GM12878 (cell line): ENCODE results near the gene SEC14L1. TPM values are rescaled to one million over a fixed set of nuclear protein-coding genes. Genes with fewer than 3 reads are reported as not detected.
"Not testable (repeated sequence)": the region's sequence is repeated elsewhere in the genome, so short reads cannot be mapped to it uniquely, and the experiment has no call there.

Source experiments
- ATAC-seq: fragments of 200-7000 bp; cut with Tn5 transposase; 3 replicates; pipeline ENCODE4 v1.9.1; 2020; ENCODE audit warnings: mild to moderate bottlenecking, moderate library complexity
- BruUV-seq: library from RNA; stranded (reverse); fragments of 400-500 nt; replicated peaks from 2 replicates; lab custom pipeline; 2021; lab: Mats Ljungman, UMichigan
- CTCF ChIA-PET: fragments of 300-600 bp; sonication (Branson Sonifier 250); formaldehyde crosslinking; extraction: SDS; loops from one replicate; lab custom pipeline; 2021; ENCODE audit warnings: inconsistent platforms; lab: Yijun Ruan, JAX
- POLR2A ChIA-PET: fragments of 350-600 bp; formaldehyde crosslinking; extraction: SDS; loops from one replicate; lab custom pipeline; 2021; ENCODE audit warnings: inconsistent platforms; lab: Charles Lee
- RAD21 ChIA-PET: fragments of 300-600 bp; sonication (Branson Sonifier 250); formaldehyde crosslinking; loops from one replicate; lab custom pipeline; 2023; ENCODE audit warnings: antibody characterized with exemption; ENCODE audit not compliant: unreplicated experiment; lab: Charles Lee
- SMC1A ChIA-PET: fragments of 300-600 bp; sonication (Branson Sonifier 250); formaldehyde crosslinking; loops from one replicate; lab custom pipeline; 2023; ENCODE audit not compliant: unreplicated experiment, uncharacterized antibody; lab: Charles Lee
- DNase-seq: peaks from one replicate; pipeline ENCODE4 v3.0.0-alpha.2; 2011; ENCODE audit warnings: low read depth, low spot score
- FAIRE-seq: peaks from 3 replicates; lab custom pipeline; 2011; peaks lifted over from hg19 to GRCh38; lab: Jason Lieb, UNC
- H2AFZ ChIP-seq: 2 replicates; pipeline ENCODE4 v1.6.0; 2011; ENCODE audit warnings: low read depth, low read length, control low read depth; ENCODE audit not compliant: control insufficient read depth
- H3K27ac ChIP-seq: 2 replicates; pipeline ENCODE4 v1.5.1; 2011; ENCODE audit warnings: control low read depth; ENCODE audit not compliant: control insufficient read depth, insufficient read depth
- H3K27me3 ChIP-seq, 2 experiments: replicated peaks in 1 of 2; 2 replicates each; pipeline versions ENCODE4 v1.6.0 to v1.6.1; 2011; ENCODE audit warnings: low read length in 1 of 2; ENCODE audit not compliant: control insufficient read depth in 2 of 2, insufficient read depth in 2 of 2
- H3K36me3 ChIP-seq, 2 experiments: 2 replicates each; pipeline ENCODE4 v1.5.1; 2011; ENCODE audit warnings: low read length in 1 of 2; ENCODE audit not compliant: control insufficient read depth in 2 of 2, insufficient read depth in 2 of 2
- H3K4me1 ChIP-seq: 2 replicates; pipeline ENCODE4 v1.6.1; 2011; ENCODE audit warnings: mild to moderate bottlenecking, low read length, moderate library complexity, mixed read lengths; ENCODE audit not compliant: control insufficient read depth, insufficient read depth
- H3K4me2 ChIP-seq: 2 replicates; pipeline ENCODE4 v1.6.0; 2011; ENCODE audit warnings: control low read depth; ENCODE audit not compliant: control insufficient read depth, insufficient read depth
- H3K4me3 ChIP-seq: fragments of 200-600 bp; sonication (generic); 2 replicates; pipeline ENCODE4 v1.5.1; 2016
- H3K79me2 ChIP-seq: 2 replicates; pipeline ENCODE4 v1.6.0; 2011; ENCODE audit warnings: low read length; ENCODE audit not compliant: control insufficient read depth, insufficient read depth
- H3K9ac ChIP-seq: 2 replicates; pipeline ENCODE4 v1.8.0; 2011; ENCODE audit warnings: low read length, control low read depth, mixed read lengths; ENCODE audit not compliant: control insufficient read depth, insufficient read depth
- H3K9me3 ChIP-seq: replicated peaks from 3 replicates; pipeline ENCODE4 v1.5.1; 2011; ENCODE audit warnings: mild to moderate bottlenecking, low read length; ENCODE audit not compliant: control insufficient read depth, insufficient read depth
- H4K20me1 ChIP-seq: 2 replicates; pipeline ENCODE4 v1.6.0; 2011; ENCODE audit not compliant: control insufficient read depth, insufficient read depth
- SIN3A ChIP-seq: IDR thresholded peaks from 2 replicates; pipeline ENCODE4 v1.6.1; 2012; ENCODE audit warnings: low read depth, low read length, improper control_type of control experiment
- WGBS: methylation state at CpG from one replicate; pipeline ENCODE4 v1.1.6; 2016; ENCODE audit warnings: low lambda C conversion rate; ENCODE audit not compliant: insufficient replicate concordance, insufficient coverage; ENCODE audit errors: missing lambda C conversion rate; 5-methylcytosine and 5-hydroxymethylcytosine counted together
- in situ Hi-C: fragments of 300-500 bp; cut with MboI; formaldehyde crosslinking; loops from 9 replicates; pipeline ENCODE4 v1.14.3; 2018; ENCODE audit warnings: mixed read lengths
- intact Hi-C: fragments of 100-400 bp; cut with micrococcal nuclease; formaldehyde crosslinking; loops from one replicate; pipeline ENCODE4 v1.14.2; 2022; ENCODE audit not compliant: unreplicated experiment
- polyA plus RNA-seq, 11 experiments: library from polyadenylated mRNA; depleted of rRNA in 4 of 11; unstranded in 6 of 11; stranded (reverse) in 5 of 11; fragments of >200 nt; fragmentation: Nextera tagmentation in 4 of 11; fragmentation: Illumina TruSeq in 1 of 11; extraction: Ambion mirVana in 4 of 11; extraction: Trizol in 1 of 11; gene quantifications; 1 replicate in 1 of 11; 2 replicates in 10 of 11; pipeline versions ENCODE4 v1.2.1 to v1.2.3, GENCODE V29; 2011 to 2016; ENCODE audit warnings: inconsistent platforms in 2 of 11, missing spikeins in 2 of 11, low read depth in 1 of 11
- total RNA-seq, 4 experiments: library from RNA; depleted of rRNA in 3 of 4; stranded (reverse); fragments of >200 nt in 3 of 4; fragmentation: Illumina TruSeq in 1 of 4; extraction: Trizol in 1 of 4; gene quantifications; 2 replicates each; pipeline versions ENCODE4 v1.2.1 to v1.2.3, GENCODE V29; 2013 to 2021

SEC14L1 gene
- total and polyA plus RNA-seq, 10 of the 15 experiments (the other 5 are each of a cell fraction or from before 2014, with no cell fraction given) = 6.3 to 66.1 (median 33.5) TPM

GRCh38 chr17:77252306-77252705, 111.5 kb downstream of the SEC14L1 start:
- H4K20me1 ChIP-seq, DNase-seq, H3K4me2 ChIP-seq, SMC1A ChIA-PET, RAD21 ChIA-PET, H3K9ac ChIP-seq, intact Hi-C loops, H3K36me3 ChIP-seq, FAIRE-seq, H3K27me3 ChIP-seq, H3K9me3 ChIP-seq, H3K4me3 ChIP-seq, in situ Hi-C loops, H3K79me2 ChIP-seq, POLR2A ChIA-PET, BruUV-seq, H2AFZ ChIP-seq, H3K27ac ChIP-seq, ATAC-seq, H3K4me1 ChIP-seq: not testable (repeated sequence)
- CTCF ChIA-PET = interaction anchor here (5.5 kb wide), 1 partner anchor 165 kb away, joined by 33 read pairs; no protein-coding TSS in a partner anchor
- WGBS = 24% methylated on average over 7 of the region's 7 CpGs

- Histone ChIP-seq H3K9ac (no peak overlapping the region), H3K27me3 (no peaks in the 10 kb centered on the region; a peak in 3 of 4 replicates), H3K4me2 (no peak overlapping the region), H4K20me1 (no peaks in the 10 kb centered on the region), H2AFZ (no peak overlapping the region), H3K27ac (no peak overlapping the region), H3K4me1 (no peaks in the 10 kb centered on the region), H3K4me3 (no peak overlapping the region), H3K36me3 (no peaks in the 10 kb centered on the region), H3K9me3 (no peaks in the 10 kb centered on the region), H3K79me2 (no peaks in the 10 kb centered on the region)
- FAIRE-seq (no peak), ATAC-seq (no peak), DNase-seq (no peak)
- CTCF ChIA-PET = no interaction called here
- SMC1A ChIA-PET = interaction anchor here (0.5 kb wide), 1 partner anchor 175 kb away, joined by 3 read pairs; no protein-coding TSS in a partner anchor
- WGBS = 21% methylated on average over 11 of the region's 11 CpGs
- no peak for TF ChIP-seq SIN3A
- BruUV-seq = no TSS peak
- POLR2A ChIA-PET = no interaction called here
- intact Hi-C loops = no loop called here
- RAD21 ChIA-PET = no interaction called here
- in situ Hi-C loops = no loop called here
Measured at GRCh38 chr17:77253611-77254051, 112.9 kb downstream of the SEC14L1 start.
